Activated CD4-positive, CD25-positive, alpha-beta regulatory T cell treated with anti-CD3 and anti-CD28 coated beads, Interleukin-2, amount 50 U/mL, for 16 hours (primary cell): Measurements from ENCODE around the gene CDC42EP2.
A peak's percentile ranks its signal among the peaks of the same experiment; 100 is the strongest.
"Not testable (repeated sequence)": the region's sequence is repeated elsewhere in the genome, so short reads cannot be mapped to it uniquely, and the experiment has no call there.

ENCODE experiments used
- DNase-seq: peaks from one replicate; pipeline ENCODE4 v3.0.0-alpha.2; 2020; ENCODE audit warnings: low read depth, low spot score

Gene CDC42EP2

DNA sequence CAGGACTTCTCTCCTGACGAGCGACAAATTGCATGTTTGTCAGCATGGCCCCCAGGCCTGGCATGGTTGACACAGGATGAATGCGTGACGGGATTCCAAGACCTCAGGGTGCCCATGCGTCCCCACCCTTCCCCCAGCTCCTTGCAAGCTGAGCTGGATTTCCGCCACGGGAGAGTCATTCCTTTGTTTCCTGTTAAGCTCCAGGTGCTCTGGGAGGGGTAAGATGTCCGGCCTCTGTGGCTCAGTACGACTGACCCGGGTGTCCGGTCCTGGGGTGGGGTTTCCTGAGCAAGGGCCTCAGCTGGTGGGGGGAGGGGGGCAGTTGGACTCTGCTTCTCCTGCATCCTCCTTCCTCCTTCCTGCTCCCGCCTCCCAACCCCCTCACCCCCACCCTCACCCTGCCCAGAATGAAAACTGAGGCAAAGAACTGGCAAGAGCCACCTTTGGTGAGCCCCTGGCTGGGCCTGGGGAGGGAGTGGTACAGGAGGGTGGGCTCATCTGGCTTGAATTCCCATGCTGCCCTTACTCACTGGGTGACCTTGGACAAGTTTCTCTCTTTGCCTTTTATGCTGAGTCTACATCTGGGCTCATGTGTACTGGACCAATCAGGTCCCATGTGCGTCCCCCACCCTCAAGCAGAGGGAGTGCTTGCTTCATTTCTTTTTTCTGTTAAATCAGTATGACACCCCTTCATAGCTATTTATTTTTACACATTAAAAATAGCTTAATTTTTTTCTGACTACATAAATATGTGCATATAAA lies 2.5 kb downstream of the CDC42EP2 start:
- DNase-seq, result no peak

DNA sequence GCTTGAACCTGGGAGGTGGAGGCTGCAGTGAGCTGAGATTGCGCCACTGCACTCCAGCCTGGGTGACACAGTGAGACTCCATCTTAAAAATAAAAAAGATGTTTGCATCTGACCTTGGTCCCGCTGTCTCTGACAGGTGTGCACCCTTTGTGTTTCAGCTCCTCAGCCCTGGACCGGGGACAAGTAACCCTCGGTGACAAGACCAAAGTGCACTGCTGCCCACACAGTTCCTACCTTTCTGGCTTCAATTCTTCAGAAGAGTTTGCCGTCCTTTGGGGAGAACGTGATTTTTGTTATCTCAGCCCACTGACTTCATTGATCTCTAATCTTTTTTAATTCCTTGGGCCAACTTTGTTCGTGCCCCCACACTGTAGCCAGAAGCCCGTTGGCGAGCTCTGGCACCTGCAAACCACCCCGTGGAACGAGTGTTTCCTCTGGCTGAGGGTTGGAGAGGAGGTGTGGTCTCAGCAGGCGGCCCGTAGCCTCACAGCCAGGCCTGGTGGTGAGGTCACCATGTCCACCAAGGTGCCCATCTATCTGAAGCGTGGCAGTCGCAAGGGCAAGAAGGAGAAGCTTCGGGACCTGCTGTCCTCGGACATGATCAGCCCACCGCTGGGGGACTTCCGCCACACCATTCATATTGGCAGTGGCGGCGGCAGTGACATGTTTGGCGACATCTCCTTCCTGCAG lies 5.9 kb downstream of the CDC42EP2 start:
- no peak for DNase-seq

GRCh38 chr11:65321076-65321475 lies 6.4 kb downstream of the CDC42EP2 start:
- no peak for DNase-seq

DNA sequence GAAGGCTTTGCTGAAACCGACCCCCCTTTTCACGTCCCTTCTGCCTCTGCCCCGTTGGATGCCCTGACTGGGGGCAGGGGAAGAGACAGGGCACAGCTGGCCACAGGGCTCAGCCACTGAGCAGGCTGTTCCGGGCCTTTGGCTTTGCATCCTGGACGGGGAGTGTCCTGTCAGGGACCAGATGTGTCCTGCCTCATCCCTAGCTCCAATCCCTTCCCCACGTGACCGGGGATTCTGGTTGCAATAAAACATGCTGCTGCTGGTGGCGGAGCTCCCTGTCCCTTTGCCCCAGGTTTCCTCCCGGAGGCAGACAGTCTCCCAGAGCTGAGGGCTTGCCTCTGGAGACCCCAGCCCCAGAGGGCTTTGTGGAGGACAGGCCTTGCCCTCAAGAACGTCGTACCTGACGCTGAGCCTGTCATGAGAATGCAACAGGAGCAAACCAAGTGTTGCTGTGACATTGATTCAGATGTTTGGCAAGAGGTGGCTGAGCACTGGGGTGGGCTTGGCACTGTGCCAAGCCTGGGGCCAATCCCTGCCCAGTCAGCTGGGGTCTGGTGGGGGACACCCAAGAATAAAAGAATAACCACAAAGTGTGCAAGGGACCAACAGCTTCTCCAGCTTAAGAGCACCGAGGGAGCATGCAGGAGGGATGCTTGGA lies 7.3 kb downstream of the CDC42EP2 start:
- no peak for DNase-seq

DNA sequence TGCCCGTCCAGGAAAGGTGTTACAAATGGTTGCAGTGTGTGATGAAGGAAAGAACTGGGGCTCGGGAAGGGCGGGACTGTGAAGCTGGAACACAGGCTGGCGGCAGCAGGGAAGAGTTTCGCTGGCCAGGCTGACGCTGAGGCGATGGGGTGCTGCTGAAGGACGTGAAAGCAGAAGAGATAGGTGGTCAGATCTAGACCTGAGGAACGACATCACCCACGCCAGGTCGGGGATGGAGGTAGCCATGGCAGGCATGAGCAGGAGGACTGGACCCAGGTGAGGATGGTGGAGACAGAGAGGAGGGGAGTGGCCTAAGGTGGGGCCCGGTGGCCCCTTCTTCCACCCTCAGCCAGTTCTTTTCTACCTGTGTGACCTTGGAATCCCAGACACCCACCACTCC lies 9.1 kb downstream of the CDC42EP2 start:
- no peak for DNase-seq

DNA sequence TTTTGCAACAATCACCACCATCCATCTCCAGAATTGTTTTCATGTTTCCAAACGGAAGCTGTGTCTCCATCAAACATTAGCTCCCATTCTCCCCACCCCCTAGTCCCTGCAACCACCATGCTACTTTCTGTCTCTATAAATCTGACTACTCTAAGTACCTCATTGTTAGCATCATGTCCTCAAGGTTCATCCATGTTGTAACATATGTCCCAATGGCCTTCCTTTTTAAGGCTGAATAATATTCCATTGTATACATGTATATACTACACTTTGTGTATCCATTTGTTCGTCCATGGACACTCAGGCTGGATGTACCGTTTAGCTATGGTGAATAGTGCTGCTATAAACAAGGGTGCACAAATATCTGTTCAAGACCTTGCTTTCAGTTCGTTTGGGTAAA lies 10.8 kb downstream of the CDC42EP2 start:
- no peak for DNase-seq

GRCh38 chr11:65327021-65327420 lies 12.4 kb downstream of the CDC42EP2 start:
- DNase-seq, result no peak

- DNase-seq, result no peak
Observed at GRCh38 chr11:65329478-65329877, 14.8 kb downstream of the CDC42EP2 start.

DNA sequence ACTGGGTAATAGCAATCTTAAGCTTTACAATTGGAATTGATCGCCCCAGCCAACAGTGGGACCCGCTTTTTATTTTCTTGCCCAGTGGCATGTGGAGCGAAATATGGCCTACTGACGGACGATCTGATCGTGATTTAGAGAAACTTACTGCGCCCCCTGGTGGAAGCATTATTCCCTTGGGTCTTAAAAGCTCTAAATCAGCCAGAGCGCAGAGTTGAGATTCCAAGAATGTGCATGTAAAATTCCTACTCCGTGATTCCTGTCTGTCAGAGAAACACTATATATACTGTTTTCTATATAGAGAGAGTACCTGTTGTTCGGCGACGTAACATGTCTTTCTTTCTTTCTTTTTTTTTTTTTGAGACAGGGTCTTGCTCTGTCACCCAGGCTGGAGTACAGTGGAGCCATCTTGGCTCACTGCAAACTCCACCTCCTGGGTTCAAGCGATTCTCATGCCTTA lies 15.3 kb downstream of the CDC42EP2 start:
- peak; percentile 75 for DNase-seq

- no peak for DNase-seq
Observed at GRCh38 chr11:65330544-65330943, 15.9 kb downstream of the CDC42EP2 start.

DNA sequence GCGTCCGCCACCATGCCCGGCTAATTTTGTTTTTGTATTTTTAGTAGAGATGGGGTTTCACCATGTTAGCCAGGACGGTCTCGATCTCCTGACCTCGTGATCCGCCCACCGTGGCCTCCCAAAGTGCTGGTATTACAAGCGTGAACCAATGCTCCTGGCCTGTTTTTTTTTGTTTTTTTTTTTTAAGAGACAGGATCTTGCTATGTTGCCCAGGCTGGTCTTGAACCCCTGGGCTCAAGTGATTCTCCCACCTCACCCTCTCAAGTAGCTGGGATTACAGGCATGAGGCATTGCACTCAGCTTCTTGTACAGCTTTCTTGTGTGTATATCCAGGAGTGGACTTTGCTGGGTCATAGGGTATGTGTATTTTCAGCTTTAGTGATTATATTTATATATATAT lies 17.9 kb downstream of the CDC42EP2 start:
- not testable (repeated sequence) for DNase-seq

- DNase-seq, result no peak
Observed at GRCh38 chr11:65334696-65335295, 20.1 kb downstream of the CDC42EP2 start.

DNA sequence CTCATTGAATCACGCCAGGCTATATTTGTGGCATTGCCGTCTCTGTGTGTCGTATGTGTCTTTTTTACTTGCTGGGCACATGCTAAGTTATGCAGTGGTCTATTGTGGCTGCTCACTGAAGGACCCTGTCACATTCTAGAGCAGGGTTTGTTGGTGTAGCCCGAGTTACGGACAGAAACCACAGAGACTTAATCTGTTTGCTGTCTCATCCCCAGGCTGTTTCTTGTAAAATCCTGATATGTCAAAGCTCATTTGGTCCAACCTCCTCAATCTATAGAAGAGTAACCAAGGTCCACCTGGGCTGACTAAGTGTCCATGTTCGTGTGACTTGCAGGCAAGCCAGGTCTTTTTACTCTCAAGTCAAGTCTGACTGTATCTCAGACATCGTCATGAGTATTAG lies 24.0 kb downstream of the CDC42EP2 start:
- no peak for DNase-seq

- DNase-seq, result no peak
Observed at GRCh38 chr11:65340226-65340625, 25.6 kb downstream of the CDC42EP2 start.

GRCh38 chr11:65341856-65342255 lies 27.2 kb downstream of the CDC42EP2 start:
- no peak for DNase-seq

GRCh38 chr11:65351511-65351910 lies 36.8 kb downstream of the CDC42EP2 start:
- no peak for DNase-seq

DNA sequence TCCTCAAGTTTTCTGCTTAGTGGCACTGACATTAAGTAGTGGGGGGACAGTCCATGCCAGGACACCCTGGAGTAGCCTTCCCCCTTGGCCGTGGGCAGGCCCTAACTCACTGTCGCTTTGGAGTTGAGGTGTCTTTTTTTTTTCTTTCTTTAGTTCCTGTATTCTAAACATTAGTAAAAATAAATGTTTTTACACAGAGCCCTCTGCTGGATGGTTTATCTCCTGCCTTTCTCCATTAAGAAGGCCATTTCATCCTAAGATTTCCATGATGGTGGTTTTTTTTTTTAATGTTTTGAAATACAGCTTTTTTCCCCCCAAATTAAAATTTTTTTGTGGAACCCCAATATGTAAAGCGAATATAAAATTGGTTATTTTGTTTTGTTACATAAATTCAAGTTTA lies 38.1 kb downstream of the CDC42EP2 start:
- DNase-seq, result no peak

GRCh38 chr11:65353376-65353775 lies 38.7 kb downstream of the CDC42EP2 start:
- no peak for DNase-seq

DNA sequence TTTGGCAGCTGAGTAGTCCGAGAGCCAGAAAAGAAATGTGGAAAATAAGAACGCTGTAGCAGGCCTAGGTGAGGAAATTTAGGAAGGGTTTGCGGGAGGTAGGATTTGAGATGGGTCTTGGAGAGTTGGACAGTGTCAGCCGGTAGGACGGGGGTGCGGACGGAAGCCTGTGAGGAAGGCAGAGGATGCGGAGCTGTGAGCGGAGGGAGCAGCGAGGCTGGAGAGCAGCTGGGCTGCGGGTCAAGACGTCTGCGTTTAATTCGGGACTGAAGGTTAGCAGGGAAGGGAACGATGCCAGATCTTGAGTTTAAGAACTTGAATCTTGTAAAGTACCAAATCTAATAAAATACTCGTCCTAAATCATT lies 39.2 kb downstream of the CDC42EP2 start:
- DNase-seq, result no peak

DNA sequence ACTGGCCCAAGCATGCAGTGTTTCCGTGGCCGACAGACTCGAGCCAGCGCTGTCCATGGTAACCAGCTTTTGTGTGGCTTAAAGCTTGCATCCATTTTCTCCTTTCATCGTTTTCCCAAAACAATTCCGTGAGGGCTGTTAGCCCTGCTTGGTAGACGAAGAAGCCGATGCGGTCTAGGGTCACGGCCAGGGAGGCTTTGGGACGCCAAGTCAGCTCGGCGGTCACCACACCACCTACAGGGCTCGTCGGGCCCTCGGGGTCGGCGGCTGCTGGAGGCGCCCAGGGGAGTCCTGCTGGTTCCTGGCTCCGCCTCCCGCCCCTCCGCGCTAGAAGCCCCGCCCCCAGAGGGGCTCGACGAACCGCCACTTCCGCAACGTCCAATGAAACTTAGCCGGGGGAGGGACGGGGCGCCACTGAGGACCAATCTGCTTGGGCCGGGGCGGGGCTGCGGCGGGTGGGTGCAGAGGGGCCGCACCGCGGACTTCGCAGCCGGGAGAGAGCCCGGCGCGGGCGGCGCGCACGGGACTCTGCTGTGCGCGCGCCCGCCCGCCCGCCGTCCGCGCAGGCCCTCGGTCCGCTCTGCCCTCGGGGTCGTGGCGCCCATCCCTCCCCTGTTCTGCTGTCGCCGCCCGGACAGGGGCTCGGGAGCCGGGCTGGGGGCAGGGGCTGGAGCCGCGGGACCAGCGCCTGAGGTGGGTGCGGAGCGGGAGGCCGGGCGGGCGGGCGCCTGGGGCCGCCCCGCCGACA lies 39.8 kb downstream of the CDC42EP2 start, which contains the start of gene TIGD3:
TIGD3 (plus strand) TSS at position 487 of the 748 bp plus-strand sequence. CDS start 1,058 bp downstream, outside the sequence.
- DNase-seq, result peak; percentile 95

DNA sequence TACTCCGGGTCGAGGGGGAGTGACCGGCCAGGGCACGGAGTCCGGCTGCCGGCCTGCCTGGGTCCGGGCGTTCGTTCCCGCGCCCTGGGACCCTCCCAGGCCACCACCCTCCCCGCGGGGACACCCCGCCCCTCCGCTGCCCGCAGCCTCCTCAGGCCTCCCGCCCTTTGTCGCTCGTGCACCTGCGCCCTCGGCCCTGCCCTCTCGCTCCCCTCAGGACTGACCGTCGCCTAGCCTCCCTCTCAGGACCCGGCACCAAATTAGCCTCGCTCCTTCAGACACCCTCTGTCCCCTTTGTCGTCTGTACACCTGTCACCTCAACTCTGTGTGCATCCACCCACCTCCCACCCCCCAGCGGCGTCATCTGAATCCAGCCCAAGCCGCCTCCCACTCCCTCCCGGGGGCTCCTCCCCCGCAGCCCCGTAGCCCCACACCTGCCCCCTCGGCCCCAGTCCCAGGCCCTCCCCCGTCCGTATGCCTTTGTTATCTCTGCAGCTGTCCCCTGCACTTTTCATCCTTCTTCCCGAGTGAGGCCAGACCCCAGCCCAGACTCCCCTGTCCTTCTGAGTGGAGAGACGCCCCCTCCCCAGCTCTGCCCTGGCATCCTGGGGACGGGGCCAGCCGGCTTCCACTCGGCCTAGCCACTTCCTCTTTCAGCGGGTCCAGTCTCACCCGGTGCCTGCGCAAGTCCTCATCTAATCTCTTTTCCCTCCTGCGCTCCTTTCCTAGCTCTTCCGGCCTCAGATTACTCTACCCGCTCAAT lies 40.5 kb downstream of the CDC42EP2 start:
- DNase-seq, result peak; percentile 22
